Thymus (tissue), 11 donors: Measurements from ENCODE around the gene GALNTL6. TPM values are rescaled to one million over a fixed set of nuclear protein-coding genes. Genes with fewer than 3 reads are reported as not detected.

Experiments used
- DNase-seq, 9 donors: peaks; one replicate each; pipeline ENCODE4 v3.0.0-alpha.2; 2013; ENCODE audit warnings: low spot score in 9 of 9, low read depth in 6 of 9, missing footprints in 1 of 9
- H3K27ac ChIP-seq, 2 donors: one replicate each; pipeline ENCODE4 v1.5.1; 2013; ENCODE audit warnings: control low read depth in 1 of 2, low read depth in 1 of 2, low read length in 1 of 2, mild to moderate bottlenecking in 1 of 2, moderate library complexity in 1 of 2
- H3K27me3 ChIP-seq, 2 donors: one replicate each; pipeline ENCODE4 v1.5.1; 2013; ENCODE audit warnings: low read length in 1 of 2; ENCODE audit not compliant: control insufficient read depth in 2 of 2, insufficient read depth in 1 of 2
- H3K36me3 ChIP-seq, 2 donors: one replicate each; pipeline ENCODE4 v1.5.1; 2013; ENCODE audit warnings: low read length in 1 of 2, mild to moderate bottlenecking in 1 of 2, moderate library complexity in 1 of 2; ENCODE audit not compliant: control insufficient read depth in 2 of 2, insufficient read depth in 2 of 2
- H3K4me1 ChIP-seq, 2 donors: one replicate each; pipeline ENCODE4 v1.5.1; 2013; ENCODE audit warnings: low read length in 2 of 2; ENCODE audit not compliant: control insufficient read depth in 2 of 2, insufficient read depth in 2 of 2
- H3K4me3 ChIP-seq, 2 donors: one replicate each; pipeline ENCODE4 v1.5.1; 2013; ENCODE audit warnings: low read length in 2 of 2, control low read depth in 1 of 2, mild to moderate bottlenecking in 1 of 2
- H3K9me3 ChIP-seq, 2 donors: one replicate each; pipeline ENCODE4 v1.5.1; 2013; ENCODE audit warnings: low read length in 1 of 2, mild to moderate bottlenecking in 1 of 2; ENCODE audit not compliant: control insufficient read depth in 2 of 2, insufficient read depth in 1 of 2
- WGBS: extraction: QIAGEN DNeasy Blood & Tissue Kit; methylation state at CpG from one replicate; pipeline ENCODE4 v1.1.7; 2013; 5-methylcytosine and 5-hydroxymethylcytosine counted together
- polyA plus RNA-seq: library from polyadenylated mRNA; stranded (reverse); fragments of 200-250 nt; gene quantifications from one replicate; pipeline ENCODE4 v1.2.3, GENCODE V29; 2013
- total RNA-seq: library from RNA; stranded (reverse); fragments of 120-200 nt; gene quantifications from one replicate; pipeline ENCODE4 v1.2.4, GENCODE V29; 2013
- donor health status: healthy.

Gene GALNTL6
- total and polyA plus RNA-seq, 2 donors, result 0.05 TPM

GRCh38 chr4:171813526-171814250, 484 bp downstream of the GALNTL6 start:
- Histone ChIP-seq H3K4me3 (no peak overlapping the region), H3K9me3 (no peaks in the 10 kb centered on the region), H3K4me1 (peaks cover 0 to 4% of the 10 kb centered on the region in 2 donors), H3K27ac (no peak overlapping the region), H3K27me3 (peaks cover 23 to 40% of the 10 kb centered on the region in 2 donors), H3K36me3 (no peaks in the 10 kb centered on the region)
- DNase-seq, result peak in 1 of 9 donors; percentile 7
- 11% methylated on average over 43 of the region's 43 CpGs for WGBS

- no peak overlapping the region for H3K27ac ChIP-seq
- DNase-seq, result no peak
- H3K4me1 ChIP-seq, result peaks cover 0 to 4% of the 10 kb centered on the region in 2 donors
- H3K9me3 ChIP-seq, result no peaks in the 10 kb centered on the region
- peaks cover 23 to 40% of the 10 kb centered on the region in 2 donors for H3K27me3 ChIP-seq
- WGBS, result 88% methylated on average over 11 of the region's 11 CpGs
- H3K4me3 ChIP-seq, result no peak overlapping the region
- no peaks in the 10 kb centered on the region for H3K36me3 ChIP-seq
These were observed 1.3 kb downstream of the GALNTL6 start for GRCh38 chr4:171814545-171814944.

- Histone ChIP-seq H3K9me3 (no peaks in the 10 kb centered on the region), H3K4me3 (no peak overlapping the region), H3K27me3 (peaks cover 23 to 30% of the 10 kb centered on the region in 2 donors), H3K27ac (no peak overlapping the region), H3K36me3 (no peaks in the 10 kb centered on the region), H3K4me1 (peaks cover 0 to 4% of the 10 kb centered on the region in 2 donors)
- no peak for DNase-seq
- WGBS, result 92% methylated on average over 1 of the region's 1 CpG
These were observed 3.8 kb downstream of the GALNTL6 start for GRCh38 chr4:171817026-171817425.

GRCh38 chr4:171834640-171835039, 21.4 kb downstream of the GALNTL6 start:
- no peak for DNase-seq
- Histone ChIP-seq H3K4me3 (no peak overlapping the region), H3K9me3 (no peaks in the 10 kb centered on the region), H3K4me1 (no peaks in the 10 kb centered on the region), H3K27ac (no peak overlapping the region), H3K36me3 (no peaks in the 10 kb centered on the region), H3K27me3 (no peaks in the 10 kb centered on the region)
- WGBS, result 60% methylated on average over 3 of the region's 3 CpGs

GRCh38 chr4:171843456-171843855, 30.3 kb downstream of the GALNTL6 start:
- H3K4me3 ChIP-seq, result no peak overlapping the region
- WGBS, result 98% methylated on average over 1 of the region's 1 CpG
- no peaks in the 10 kb centered on the region for H3K4me1 ChIP-seq
- H3K36me3 ChIP-seq, result no peaks in the 10 kb centered on the region
- no peaks in the 10 kb centered on the region for H3K27me3 ChIP-seq
- no peak overlapping the region for H3K27ac ChIP-seq
- no peak for DNase-seq
- H3K9me3 ChIP-seq, result no peaks in the 10 kb centered on the region

- Histone ChIP-seq H3K27me3 (no peaks in the 10 kb centered on the region), H3K4me3 (no peak overlapping the region), H3K4me1 (no peaks in the 10 kb centered on the region), H3K9me3 (no peaks in the 10 kb centered on the region), H3K27ac (no peak overlapping the region), H3K36me3 (no peaks in the 10 kb centered on the region)
- WGBS, result 28% methylated on average over 2 of the region's 2 CpGs
- peak in 2 of 9 donors; percentile 2 to 20 for DNase-seq
These were observed 33.0 kb downstream of the GALNTL6 start for GRCh38 chr4:171846232-171846631.

GRCh38 chr4:171846893-171847292, 33.7 kb downstream of the GALNTL6 start:
- Histone ChIP-seq H3K9me3 (no peaks in the 10 kb centered on the region), H3K4me3 (no peak overlapping the region), H3K4me1 (no peaks in the 10 kb centered on the region), H3K36me3 (no peaks in the 10 kb centered on the region), H3K27me3 (no peaks in the 10 kb centered on the region), H3K27ac (no peak overlapping the region)
- DNase-seq, result no peak
- 89% methylated on average over 2 of the region's 2 CpGs for WGBS

- Histone ChIP-seq H3K4me1 (no peaks in the 10 kb centered on the region), H3K9me3 (no peaks in the 10 kb centered on the region), H3K4me3 (no peak overlapping the region), H3K27ac (no peak overlapping the region), H3K36me3 (no peaks in the 10 kb centered on the region), H3K27me3 (no peaks in the 10 kb centered on the region)
- WGBS, result 91% methylated on average over 1 of the region's 1 CpG
- no peak for DNase-seq
These were observed 34.5 kb downstream of the GALNTL6 start for GRCh38 chr4:171847751-171848150.

GRCh38 chr4:171849686-171850222, 36.5 kb downstream of the GALNTL6 start:
- H3K27ac ChIP-seq, result no peak overlapping the region
- H3K36me3 ChIP-seq, result no peaks in the 10 kb centered on the region
- no peak overlapping the region for H3K4me3 ChIP-seq
- H3K9me3 ChIP-seq, result no peaks in the 10 kb centered on the region
- H3K27me3 ChIP-seq, result no peaks in the 10 kb centered on the region
- no peak for DNase-seq
- 93% methylated on average over 8 of the region's 8 CpGs for WGBS
- H3K4me1 ChIP-seq, result no peaks in the 10 kb centered on the region
